Measurements from ENCODE around the gene PHACTR2.

Gene PHACTR2

DNA sequence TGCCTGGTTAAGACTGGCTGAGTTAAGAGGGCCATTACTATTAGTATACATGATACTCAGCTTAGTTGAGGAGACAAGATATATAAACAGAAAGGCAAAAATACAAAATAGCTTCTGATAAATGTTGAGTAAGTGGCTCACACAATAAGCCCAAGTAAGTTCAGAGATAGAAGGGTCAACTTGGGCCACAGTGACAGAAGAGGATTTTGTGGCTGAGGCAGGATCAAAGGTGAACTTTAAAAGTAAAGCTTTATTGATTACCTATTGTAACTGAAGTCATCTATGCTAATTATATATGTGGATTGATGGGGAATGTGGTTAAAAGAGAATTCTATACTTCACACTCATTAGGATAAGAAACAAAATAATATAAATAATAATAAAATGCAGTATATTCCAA, 80.8 kb downstream of the PHACTR2 start:
- Histone ChIP-seq H2BK120ac (ENCODE audit: low read depth, low read length) (no peak overlapping the region), H2BK12ac (ENCODE audit: low read length) (no peak overlapping the region), H3K79me1 (ENCODE audit: low read depth, low read length) (no peaks in the 10 kb centered on the region), H3K14ac (ENCODE audit: low read length) (no peak overlapping the region), H4K8ac (ENCODE audit: low read depth, low read length) (no peak overlapping the region), H4K91ac (ENCODE audit: low read depth, low read length, poor library complexity) (no peak overlapping the region), H2BK15ac (ENCODE audit: low read length) (no peak overlapping the region), H3K36me3 (replicated peaks in 1 of 2; ENCODE audit: control insufficient read depth in 2 of 2, insufficient read depth in 2 of 2, low read length in 2 of 2) (peaks cover 0 to 42% of the 10 kb centered on the region in 2 donors), H3K4me3 (ENCODE audit: low read length in 2 of 2) (no peak overlapping the region), H3K23ac (ENCODE audit: low read depth, low read length, poor library complexity) (no peak overlapping the region), H3K4me1 (ENCODE audit: control insufficient read depth in 2 of 2, insufficient read depth in 1 of 2, low read depth in 1 of 2, low read length in 2 of 2) (no peaks in the 10 kb centered on the region), H3K9me3 (replicated peaks in 1 of 2; ENCODE audit: control insufficient read depth in 2 of 2, insufficient read depth in 1 of 2, low read depth in 1 of 2, low read length in 2 of 2) (peaks cover 0 to 3% of the 10 kb centered on the region in 2 donors), H2AFZ (ENCODE audit: low read length) (no peak overlapping the region), H2BK5ac (ENCODE audit: low read length) (no peak overlapping the region), H2AK5ac (ENCODE audit: low read depth, low read length) (no peak overlapping the region), H3K9ac (ENCODE audit: low read depth, low read length, poor library complexity) (no peak overlapping the region), H3K4ac (ENCODE audit: low read length) (no peak overlapping the region), H3K18ac (ENCODE audit: low read length) (no peak overlapping the region), H3K27ac (replicated peaks; ENCODE audit: low read length) (no peak overlapping the region), H3K27me3 (ENCODE audit: control insufficient read depth in 3 of 3, insufficient read depth in 3 of 3, low read depth in 1 of 3, low read length in 3 of 3) (no peaks in the 10 kb centered on the region), H3K4me2 (ENCODE audit: insufficient read depth, low read length, poor library complexity, severe bottlenecking) (no peak overlapping the region)
- DNase-seq (ENCODE audit: low spot score), result no peak

DNA sequence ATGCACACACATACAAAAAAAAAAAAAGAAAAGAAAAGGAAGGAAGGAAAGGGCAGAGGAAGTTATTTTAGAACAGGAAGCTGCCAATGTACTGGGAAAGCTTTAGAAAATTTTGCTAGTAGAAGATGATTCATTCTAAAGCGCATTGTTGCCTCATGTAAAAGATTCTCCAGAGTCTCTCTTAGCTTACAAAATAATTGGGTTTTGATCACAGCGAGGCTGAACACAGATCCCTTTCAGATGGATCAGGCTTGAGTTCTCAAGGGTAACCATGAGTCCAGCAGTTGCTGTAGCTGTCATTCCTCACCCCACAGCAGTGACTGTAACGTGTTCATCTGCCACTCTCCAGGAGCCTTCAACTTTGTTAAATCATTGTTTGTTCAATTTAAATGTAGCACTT, 81.9 kb downstream of the PHACTR2 start:
- Histone ChIP-seq H3K36me3 (replicated peaks in 1 of 2; ENCODE audit: control insufficient read depth in 2 of 2, insufficient read depth in 2 of 2, low read length in 2 of 2) (peaks cover 0 to 31% of the 10 kb centered on the region in 2 donors), H3K23ac (ENCODE audit: low read depth, low read length, poor library complexity) (no peak overlapping the region), H2BK15ac (ENCODE audit: low read length) (no peak overlapping the region), H2AK5ac (ENCODE audit: low read depth, low read length) (no peak overlapping the region), H3K9ac (ENCODE audit: low read depth, low read length, poor library complexity) (no peak overlapping the region), H3K27me3 (ENCODE audit: control insufficient read depth in 3 of 3, insufficient read depth in 3 of 3, low read depth in 1 of 3, low read length in 3 of 3) (no peaks in the 10 kb centered on the region), H4K91ac (ENCODE audit: low read depth, low read length, poor library complexity) (no peak overlapping the region), H2AFZ (ENCODE audit: low read length) (no peak overlapping the region), H3K27ac (replicated peaks; ENCODE audit: low read length) (no peak overlapping the region), H3K9me3 (replicated peaks in 1 of 2; ENCODE audit: control insufficient read depth in 2 of 2, insufficient read depth in 1 of 2, low read depth in 1 of 2, low read length in 2 of 2) (peaks cover 0 to 3% of the 10 kb centered on the region in 2 donors), H3K18ac (ENCODE audit: low read length) (no peak overlapping the region), H3K14ac (ENCODE audit: low read length) (no peak overlapping the region), H2BK120ac (ENCODE audit: low read depth, low read length) (no peak overlapping the region), H2BK12ac (ENCODE audit: low read length) (no peak overlapping the region), H3K4me2 (ENCODE audit: insufficient read depth, low read length, poor library complexity, severe bottlenecking) (no peak overlapping the region), H3K4me1 (ENCODE audit: control insufficient read depth in 2 of 2, insufficient read depth in 1 of 2, low read depth in 1 of 2, low read length in 2 of 2) (no peaks in the 10 kb centered on the region), H3K4me3 (ENCODE audit: low read length in 2 of 2) (no peak overlapping the region), H3K79me1 (ENCODE audit: low read depth, low read length) (no peaks in the 10 kb centered on the region), H4K8ac (ENCODE audit: low read depth, low read length) (no peak overlapping the region), H2BK5ac (ENCODE audit: low read length) (no peak overlapping the region), H3K4ac (ENCODE audit: low read length) (no peak overlapping the region)
- no CpG with 5 or more reads among the region's 3 CpGs for WGBS, 2 donors (ENCODE audit: extremely low coverage in 2 of 2, insufficient read length in 2 of 2, insufficient replicate concordance in 1 of 2)
- DNase-seq (ENCODE audit: low spot score), result no peak

DNA sequence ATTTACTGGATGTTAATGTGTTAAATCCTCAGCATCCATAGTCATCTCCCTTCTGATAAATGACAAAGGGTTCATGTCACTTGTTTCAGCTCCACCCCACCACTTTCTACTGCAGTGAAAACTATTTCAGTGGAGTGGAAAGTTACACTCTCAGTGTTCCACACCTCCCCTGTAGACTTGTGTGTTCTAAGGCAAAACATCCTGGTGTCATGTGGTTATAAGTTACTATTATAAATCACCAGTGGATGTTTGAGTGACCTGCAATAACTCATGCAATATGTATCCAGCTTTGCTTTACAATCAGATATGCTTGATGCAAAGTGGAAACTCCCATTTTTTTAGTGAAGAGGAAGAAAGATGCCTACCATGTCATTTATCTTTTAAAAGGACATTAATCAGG, 83.3 kb downstream of the PHACTR2 start:
- Histone ChIP-seq H3K4ac (ENCODE audit: low read length) (no peak overlapping the region), H2BK120ac (ENCODE audit: low read depth, low read length) (no peak overlapping the region), H4K8ac (ENCODE audit: low read depth, low read length) (no peak overlapping the region), H3K27ac (replicated peaks; ENCODE audit: low read length) (no peak overlapping the region), H3K36me3 (replicated peaks in 1 of 2; ENCODE audit: control insufficient read depth in 2 of 2, insufficient read depth in 2 of 2, low read length in 2 of 2) (peaks cover 0 to 27% of the 10 kb centered on the region in 2 donors), H3K27me3 (ENCODE audit: control insufficient read depth in 3 of 3, insufficient read depth in 3 of 3, low read depth in 1 of 3, low read length in 3 of 3) (no peaks in the 10 kb centered on the region), H4K91ac (ENCODE audit: low read depth, low read length, poor library complexity) (no peak overlapping the region), H2AK5ac (ENCODE audit: low read depth, low read length) (no peak overlapping the region), H2BK12ac (ENCODE audit: low read length) (no peak overlapping the region), H3K79me1 (ENCODE audit: low read depth, low read length) (no peaks in the 10 kb centered on the region), H3K14ac (ENCODE audit: low read length) (no peak overlapping the region), H2BK15ac (ENCODE audit: low read length) (no peak overlapping the region), H2AFZ (ENCODE audit: low read length) (no peak overlapping the region), H3K4me2 (ENCODE audit: insufficient read depth, low read length, poor library complexity, severe bottlenecking) (no peak overlapping the region), H3K4me1 (ENCODE audit: control insufficient read depth in 2 of 2, insufficient read depth in 1 of 2, low read depth in 1 of 2, low read length in 2 of 2) (no peaks in the 10 kb centered on the region), H3K18ac (ENCODE audit: low read length) (no peak overlapping the region), H3K9me3 (replicated peaks in 1 of 2; ENCODE audit: control insufficient read depth in 2 of 2, insufficient read depth in 1 of 2, low read depth in 1 of 2, low read length in 2 of 2) (peaks cover 0 to under 1% of the 10 kb centered on the region in 2 donors), H3K23ac (ENCODE audit: low read depth, low read length, poor library complexity) (no peak overlapping the region), H3K4me3 (ENCODE audit: low read length in 2 of 2) (no peak overlapping the region), H3K9ac (ENCODE audit: low read depth, low read length, poor library complexity) (no peak overlapping the region), H2BK5ac (ENCODE audit: low read length) (no peak overlapping the region)
- DNase-seq (ENCODE audit: low spot score), result no peak

DNA sequence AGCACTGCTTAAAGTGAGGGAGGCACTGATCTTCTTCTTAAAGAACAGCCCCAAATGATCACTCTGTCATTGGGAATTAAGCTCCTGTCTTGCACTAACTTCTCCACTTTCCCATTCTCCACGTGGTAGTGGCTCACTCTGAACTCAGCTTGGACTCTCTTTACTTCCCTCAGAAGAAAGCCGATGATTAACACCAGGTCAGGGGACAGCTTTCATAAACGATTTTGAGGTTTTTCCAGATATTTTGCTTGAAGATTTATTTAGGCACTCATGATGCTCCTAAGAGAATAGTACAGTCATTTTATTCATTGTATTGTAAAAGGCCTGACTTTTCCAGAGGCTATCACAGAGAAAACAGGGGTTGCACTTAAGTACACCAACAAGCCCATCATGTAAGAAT, 84.4 kb downstream of the PHACTR2 start:
- no peak overlapping the region for H4K91ac ChIP-seq (ENCODE audit: low read depth, low read length, poor library complexity)
- no peak overlapping the region for H2BK12ac ChIP-seq (ENCODE audit: low read length)
- H2AK5ac ChIP-seq (ENCODE audit: low read depth, low read length), result no peak overlapping the region
- no peak overlapping the region for H3K4ac ChIP-seq (ENCODE audit: low read length)
- DNase-seq (ENCODE audit: low spot score), result no peak
- no peaks in the 10 kb centered on the region for H3K79me1 ChIP-seq (ENCODE audit: low read depth, low read length)
- no peak overlapping the region for H2AFZ ChIP-seq (ENCODE audit: low read length)
- H3K9ac ChIP-seq (ENCODE audit: low read depth, low read length, poor library complexity), result no peak overlapping the region
- H3K27me3 ChIP-seq (ENCODE audit: control insufficient read depth in 3 of 3, insufficient read depth in 3 of 3, low read depth in 1 of 3, low read length in 3 of 3), result no peaks in the 10 kb centered on the region
- H3K36me3 ChIP-seq (replicated peaks in 1 of 2; ENCODE audit: control insufficient read depth in 2 of 2, insufficient read depth in 2 of 2, low read length in 2 of 2), result peaks cover 0 to 37% of the 10 kb centered on the region in 2 donors
- no peaks in the 10 kb centered on the region for H3K4me1 ChIP-seq (ENCODE audit: control insufficient read depth in 2 of 2, insufficient read depth in 1 of 2, low read depth in 1 of 2, low read length in 2 of 2)
- H3K18ac ChIP-seq (ENCODE audit: low read length), result no peak overlapping the region
- H3K23ac ChIP-seq (ENCODE audit: low read depth, low read length, poor library complexity), result no peak overlapping the region
- no peak overlapping the region for H2BK120ac ChIP-seq (ENCODE audit: low read depth, low read length)
- H3K27ac ChIP-seq (replicated peaks; ENCODE audit: low read length), result no peak overlapping the region
- no peak overlapping the region for H2BK5ac ChIP-seq (ENCODE audit: low read length)
- no CpG with 5 or more reads among the region's 3 CpGs for WGBS, 2 donors (ENCODE audit: extremely low coverage in 2 of 2, insufficient read length in 2 of 2, insufficient replicate concordance in 1 of 2)
- no peak overlapping the region for H4K8ac ChIP-seq (ENCODE audit: low read depth, low read length)
- H2BK15ac ChIP-seq (ENCODE audit: low read length), result no peak overlapping the region
- H3K9me3 ChIP-seq (replicated peaks in 1 of 2; ENCODE audit: control insufficient read depth in 2 of 2, insufficient read depth in 1 of 2, low read depth in 1 of 2, low read length in 2 of 2), result peaks cover 0 to 1% of the 10 kb centered on the region in 2 donors
- no peak overlapping the region for H3K4me3 ChIP-seq (ENCODE audit: low read length in 2 of 2)
- no peak overlapping the region for H3K14ac ChIP-seq (ENCODE audit: low read length)
- no peak overlapping the region for H3K4me2 ChIP-seq (ENCODE audit: insufficient read depth, low read length, poor library complexity, severe bottlenecking)
